ENCODE data around the gene BCL2L13.

Gene BCL2L13

DNA sequence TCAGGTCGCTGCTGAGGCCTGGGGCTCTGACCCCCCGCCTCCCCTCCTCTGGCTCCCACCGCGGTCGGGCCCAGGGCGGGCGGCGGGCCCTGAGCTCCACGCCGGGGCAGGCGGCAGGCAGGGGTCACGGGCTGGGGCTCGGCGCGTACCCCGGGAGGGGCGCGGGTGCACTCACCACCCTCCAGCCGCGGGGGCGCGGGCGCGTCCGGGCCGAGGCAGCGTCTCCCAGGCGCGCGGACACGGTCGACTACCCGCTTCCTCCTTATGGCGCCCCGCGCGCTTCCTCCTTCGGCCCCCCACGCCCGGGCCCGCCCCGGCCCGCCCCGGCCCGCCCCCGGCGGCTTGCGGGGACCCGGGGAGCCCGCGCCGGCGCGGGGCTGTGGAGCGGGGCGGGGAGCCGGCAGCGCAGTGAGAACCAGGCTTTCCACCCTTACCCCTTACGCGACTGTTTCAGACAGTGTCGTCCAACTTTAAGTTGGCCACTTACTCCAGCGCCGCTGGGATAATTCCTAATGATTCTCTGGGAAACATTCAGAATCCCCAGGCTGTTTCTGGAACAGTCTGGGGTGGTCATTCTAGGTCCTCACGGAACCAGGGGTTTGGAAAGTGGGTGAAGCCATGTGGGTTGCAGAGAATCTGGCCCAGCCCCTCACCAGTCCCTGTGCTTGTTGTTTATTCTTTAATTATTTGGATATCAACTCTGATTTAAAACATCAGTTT, 135.8 kb downstream of the BCL2L13 start, which contains the start of gene BID:
BID (minus strand) TSS at position 264 of the 720 bp plus-strand sequence. CDS start 24,353 bp downstream, outside the sequence.
- peaks cover 22% of the 10 kb centered on the region for H3K36me3 Mint-ChIP-seq (ENCODE audit: low read depth)
- H3K4me1 Mint-ChIP-seq (ENCODE audit: low read depth) = peaks cover 46% of the 10 kb centered on the region
- DNase-seq (ENCODE audit: low spot score) = peak; percentile 29
- H3K27ac Mint-ChIP-seq = peak within 1 kb of the TSS; percentile 53
- no peaks in the 10 kb centered on the region for H3K9me3 Mint-ChIP-seq
- H3K27me3 Mint-ChIP-seq (ENCODE audit: low read depth) = peaks cover 25% of the 10 kb centered on the region
- peak within 1 kb of the TSS; percentile 88 for H3K4me3 Mint-ChIP-seq

DNA sequence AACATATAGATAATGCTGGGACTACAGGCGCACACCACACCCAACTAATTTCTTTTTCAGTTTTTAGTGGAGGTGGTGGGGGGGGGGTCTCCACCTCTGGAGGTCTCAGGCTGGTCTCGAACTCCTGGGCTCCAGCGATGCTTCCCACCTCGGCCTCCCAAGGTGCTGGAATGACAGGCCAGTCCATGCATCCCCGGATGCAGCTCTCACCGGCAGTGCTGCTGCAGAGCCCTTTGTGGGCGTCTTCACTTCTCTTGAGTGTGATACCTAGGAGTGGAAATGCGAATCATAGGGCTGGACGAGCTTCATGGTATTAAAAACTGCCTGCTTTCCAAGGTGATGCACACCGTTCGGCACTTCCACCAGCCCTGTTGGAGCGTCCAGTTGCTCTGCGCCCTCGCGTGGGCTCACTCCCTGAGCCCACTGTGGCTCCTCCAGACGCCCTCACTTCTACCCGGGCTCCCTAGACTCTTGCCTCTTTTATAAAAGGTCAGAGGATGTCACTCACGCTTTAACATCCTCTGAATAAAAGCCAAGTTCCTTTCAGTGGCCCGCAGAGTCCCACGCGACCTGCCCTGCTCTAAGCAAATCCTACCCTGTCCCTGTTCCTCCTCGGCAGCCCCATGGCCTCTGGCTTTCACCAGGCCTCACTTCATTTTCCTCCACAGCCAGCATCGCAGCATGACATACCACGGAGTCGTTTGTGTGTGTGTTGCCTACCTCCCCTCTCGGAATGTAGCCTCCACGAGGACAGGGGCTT, 136.5 kb downstream of the BCL2L13 start:
- Mint-ChIP-seq H3K27ac (peak overlapping the region; percentile 53), H3K27me3 (ENCODE audit: low read depth) (peaks cover 23% of the 10 kb centered on the region), H3K9me3 (no peaks in the 10 kb centered on the region), H3K36me3 (ENCODE audit: low read depth) (peaks cover 29% of the 10 kb centered on the region), H3K4me3 (peak overlapping the region; percentile 71), H3K4me1 (ENCODE audit: low read depth) (peaks cover 46% of the 10 kb centered on the region)
- DNase-seq (ENCODE audit: low spot score) = no peak

DNA sequence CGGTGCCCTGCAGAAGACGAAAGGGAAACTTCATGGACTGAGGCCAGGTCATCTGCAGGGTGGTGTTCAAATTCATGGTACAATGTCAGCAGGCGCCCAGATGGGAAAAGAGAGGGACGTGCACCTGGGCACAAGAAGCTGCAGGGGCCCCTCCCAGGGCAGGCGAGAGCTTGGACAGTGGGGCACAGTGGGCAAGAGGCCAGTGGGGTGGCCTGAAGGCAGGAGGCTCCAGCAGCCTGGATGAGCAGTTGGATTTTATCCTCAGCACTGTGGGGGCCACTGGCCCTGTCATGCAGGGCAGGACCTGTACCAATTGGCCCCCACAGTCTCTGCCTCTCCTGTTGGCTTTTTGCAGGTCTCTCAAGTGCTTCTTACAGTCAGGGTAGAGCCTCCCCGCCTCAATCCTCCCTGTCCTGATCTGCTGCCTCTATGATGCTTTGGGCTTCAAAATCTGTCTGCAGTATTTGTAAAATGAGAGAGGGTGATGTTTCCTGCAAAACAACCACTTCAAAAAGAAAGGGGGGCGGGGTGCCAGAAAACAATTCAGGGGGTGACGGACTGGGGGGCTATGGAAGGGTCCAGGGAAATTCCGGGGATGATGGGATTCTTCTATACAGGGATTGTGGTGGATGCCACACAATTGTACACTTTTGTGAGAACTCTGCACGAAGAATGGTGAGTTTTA, 137.4 kb downstream of the BCL2L13 start:
- no peak for DNase-seq (ENCODE audit: low spot score)
- Mint-ChIP-seq H3K27me3 (ENCODE audit: low read depth) (peaks cover 19% of the 10 kb centered on the region), H3K4me1 (ENCODE audit: low read depth) (peaks cover 44% of the 10 kb centered on the region), H3K9me3 (no peaks in the 10 kb centered on the region), H3K4me3 (peak overlapping the region; percentile 71), H3K27ac (peak overlapping the region; percentile 77), H3K36me3 (ENCODE audit: low read depth) (peaks cover 28% of the 10 kb centered on the region)

DNA sequence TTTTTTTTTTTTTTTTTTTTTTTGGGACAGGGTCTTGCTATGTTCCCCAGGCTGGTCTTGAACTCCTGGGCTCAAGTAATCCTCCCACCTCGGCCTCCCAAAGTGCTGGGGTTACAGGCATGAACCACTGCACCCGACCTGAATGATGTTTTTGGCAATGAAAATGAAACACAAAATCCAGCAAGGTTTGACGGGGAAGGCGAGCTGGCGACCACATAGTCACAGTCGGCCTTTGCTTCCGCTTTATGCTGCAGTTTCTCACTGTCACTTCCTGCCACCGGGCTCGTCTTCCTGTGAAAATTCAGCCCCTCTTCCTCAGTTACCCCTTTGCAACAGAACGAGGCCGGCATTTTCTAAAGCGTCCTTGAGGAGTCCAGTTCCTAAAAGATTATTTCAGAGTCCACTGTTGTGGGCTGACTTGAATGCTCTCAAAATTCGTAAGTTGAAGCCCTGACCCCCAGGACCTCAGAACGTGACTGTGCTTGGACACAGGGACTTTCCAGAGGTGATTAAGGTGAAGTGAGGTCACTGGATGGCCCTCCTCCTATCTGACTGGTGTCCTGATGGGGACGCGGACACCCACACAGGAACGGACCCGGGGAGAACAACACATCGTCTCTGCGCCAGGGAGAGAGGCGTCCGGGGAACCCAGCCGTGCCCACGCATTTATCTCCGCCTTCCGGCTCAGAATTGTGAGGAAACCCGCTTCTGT, 138.6 kb downstream of the BCL2L13 start:
- peak; percentile 63 for DNase-seq (ENCODE audit: low spot score)
- peak overlapping the region; percentile 97 for H3K27ac Mint-ChIP-seq
- H3K9me3 Mint-ChIP-seq = no peaks in the 10 kb centered on the region
- H3K36me3 Mint-ChIP-seq (ENCODE audit: low read depth) = peaks cover 26% of the 10 kb centered on the region
- H3K4me1 Mint-ChIP-seq (ENCODE audit: low read depth) = peaks cover 47% of the 10 kb centered on the region
- H3K27me3 Mint-ChIP-seq (ENCODE audit: low read depth) = peaks cover 15% of the 10 kb centered on the region
- peak overlapping the region; percentile 97 for H3K4me3 Mint-ChIP-seq

DNA sequence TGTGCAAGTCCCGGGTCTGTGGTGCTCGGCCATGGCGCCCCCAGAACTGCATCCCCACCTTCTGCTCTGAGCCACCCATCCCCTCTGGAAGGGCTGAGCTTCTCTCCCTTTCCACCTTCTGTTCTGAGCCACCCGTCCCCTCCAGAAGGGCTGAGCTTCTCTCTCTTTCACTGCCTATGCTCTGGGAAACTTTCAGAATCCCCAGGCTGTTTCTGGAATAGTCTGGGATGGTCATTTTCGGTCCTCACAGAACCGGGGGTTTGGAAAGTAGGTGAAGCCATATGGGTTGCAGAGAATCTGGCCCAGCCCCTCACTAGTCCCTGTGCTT, 139.1 kb downstream of the BCL2L13 start:
- H3K27ac Mint-ChIP-seq = peak overlapping the region; percentile 97
- DNase-seq (ENCODE audit: low spot score) = no peak
- peak overlapping the region; percentile 97 for H3K4me3 Mint-ChIP-seq
- no peaks in the 10 kb centered on the region for H3K9me3 Mint-ChIP-seq
- H3K27me3 Mint-ChIP-seq (ENCODE audit: low read depth) = peaks cover 13% of the 10 kb centered on the region
- peaks cover 23% of the 10 kb centered on the region for H3K36me3 Mint-ChIP-seq (ENCODE audit: low read depth)
- peaks cover 46% of the 10 kb centered on the region for H3K4me1 Mint-ChIP-seq (ENCODE audit: low read depth)

DNA sequence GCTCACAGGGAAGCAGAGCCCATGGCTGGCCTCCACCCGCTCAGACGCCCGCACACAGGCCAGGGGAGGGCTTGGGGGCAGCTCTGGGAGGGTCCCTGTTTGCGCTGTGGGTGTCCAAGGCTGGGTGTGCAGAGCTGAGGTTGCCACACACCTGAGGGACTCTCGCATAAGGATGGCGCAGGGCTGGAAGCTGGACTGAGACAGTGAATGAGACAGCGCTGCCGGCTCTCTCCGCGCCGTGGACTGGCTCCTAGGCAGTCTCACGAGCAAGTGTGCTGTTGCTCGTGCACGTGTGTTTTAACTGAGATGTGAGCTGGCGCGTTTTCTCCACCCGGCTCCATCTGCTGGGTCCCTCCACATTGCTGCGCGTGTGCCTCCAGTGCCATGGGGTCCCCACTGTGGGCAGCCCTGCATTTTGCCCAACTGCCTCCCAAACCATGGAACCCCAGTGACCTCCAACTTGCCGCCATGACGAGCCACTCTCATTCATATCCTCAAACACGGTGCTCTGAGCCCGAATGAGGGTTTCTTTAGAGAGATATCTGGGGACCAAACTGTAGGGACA, 139.9 kb downstream of the BCL2L13 start:
- H3K27me3 Mint-ChIP-seq (ENCODE audit: low read depth) = peaks cover 6% of the 10 kb centered on the region
- no peak for DNase-seq (ENCODE audit: low spot score)
- H3K36me3 Mint-ChIP-seq (ENCODE audit: low read depth) = peaks cover 20% of the 10 kb centered on the region
- no peak overlapping the region for H3K27ac Mint-ChIP-seq
- H3K4me1 Mint-ChIP-seq (ENCODE audit: low read depth) = peaks cover 38% of the 10 kb centered on the region
- no peaks in the 10 kb centered on the region for H3K9me3 Mint-ChIP-seq
- peak overlapping the region; percentile 97 for H3K4me3 Mint-ChIP-seq

DNA sequence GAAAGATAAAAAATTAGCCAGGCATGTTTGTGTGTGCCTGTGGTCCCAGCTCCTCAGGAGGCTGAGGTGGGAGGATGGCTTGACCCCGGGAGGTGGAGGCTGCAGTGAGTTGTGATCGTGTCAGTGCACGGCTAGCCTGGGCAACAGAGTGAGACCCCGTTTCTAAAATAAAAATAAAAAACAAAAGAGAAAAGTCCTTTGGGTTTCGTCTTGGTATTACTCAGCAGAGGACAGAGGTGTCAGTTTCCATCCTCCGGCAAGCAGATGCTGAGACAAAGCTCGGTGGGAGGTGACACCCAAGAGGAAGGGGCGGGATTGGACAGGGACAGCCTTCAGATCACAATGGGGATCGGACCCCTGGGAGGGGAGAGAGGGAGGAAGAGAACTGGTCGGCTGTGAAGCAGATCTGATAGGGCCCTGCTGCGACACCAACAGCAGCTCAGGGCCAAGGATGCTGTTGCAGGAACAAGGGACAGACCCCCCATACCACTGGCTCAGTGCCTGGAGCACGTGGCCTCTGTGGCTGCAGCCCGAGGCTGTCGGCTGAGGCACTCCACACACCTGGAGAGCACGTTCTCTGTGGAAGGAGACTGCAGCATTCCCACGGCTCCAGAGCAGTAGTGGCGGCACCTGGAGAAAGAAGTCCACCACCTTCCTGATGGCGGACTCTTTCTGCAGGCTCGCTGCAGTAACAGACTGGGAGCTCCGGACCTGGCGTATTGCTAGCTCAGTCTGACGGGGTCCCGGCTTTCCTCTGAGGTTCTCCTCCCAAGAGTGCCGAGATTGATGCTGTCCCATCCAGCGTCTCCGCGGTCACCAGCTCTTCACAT, 140.9 kb downstream of the BCL2L13 start:
- Mint-ChIP-seq H3K27me3 (ENCODE audit: low read depth) (peaks cover 5% of the 10 kb centered on the region), H3K27ac (no peak overlapping the region), H3K4me3 (peak overlapping the region; percentile 97), H3K36me3 (ENCODE audit: low read depth) (peaks cover 20% of the 10 kb centered on the region), H3K9me3 (no peaks in the 10 kb centered on the region), H3K4me1 (ENCODE audit: low read depth) (peaks cover 36% of the 10 kb centered on the region)
- DNase-seq (ENCODE audit: low spot score) = no peak

DNA sequence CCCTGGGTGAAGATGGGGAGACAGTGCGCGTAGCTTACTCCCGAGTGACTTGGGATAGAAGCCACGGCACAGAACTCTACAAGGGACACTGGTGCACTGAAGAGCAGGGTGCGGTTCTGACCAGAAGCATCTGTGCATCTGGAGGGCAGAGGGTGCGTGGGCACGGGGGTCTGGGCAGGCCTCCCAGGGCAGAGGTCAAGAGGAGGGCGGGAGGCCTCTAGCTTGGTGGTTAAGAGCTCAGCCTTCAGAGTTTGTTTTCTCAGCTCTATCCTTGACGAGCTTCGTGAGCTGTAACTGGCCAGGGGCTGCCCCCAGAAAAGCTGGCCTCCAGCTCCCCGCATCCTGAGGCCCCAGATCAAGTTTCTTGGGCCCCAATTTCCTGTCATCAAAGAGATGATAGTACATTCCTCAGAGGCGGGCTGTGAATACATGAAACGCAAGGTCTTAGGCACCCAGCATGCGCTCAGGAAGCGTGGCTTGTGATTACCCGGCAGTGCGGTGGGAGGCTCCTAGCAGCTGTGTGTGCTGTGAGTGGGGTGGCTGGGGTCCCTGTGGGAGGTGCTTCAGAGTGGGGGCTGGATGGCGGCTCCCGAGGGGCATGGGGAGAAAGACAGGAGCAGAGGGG, 141.7 kb downstream of the BCL2L13 start:
- H3K9me3 Mint-ChIP-seq = no peaks in the 10 kb centered on the region
- H3K27me3 Mint-ChIP-seq (ENCODE audit: low read depth) = peaks cover 3% of the 10 kb centered on the region
- no peak overlapping the region for H3K27ac Mint-ChIP-seq
- peaks cover 30% of the 10 kb centered on the region for H3K4me1 Mint-ChIP-seq (ENCODE audit: low read depth)
- H3K36me3 Mint-ChIP-seq (ENCODE audit: low read depth) = peaks cover 20% of the 10 kb centered on the region
- H3K4me3 Mint-ChIP-seq = no peak overlapping the region
- DNase-seq (ENCODE audit: low spot score) = no peak

All from T-helper 2 cell treated with Interferon-gamma antibody and Interleukin-4, amounts not matched to agents 5 μg/mL and 100 μg/mL, for 36 hours (primary cell).